ENCODE results near the gene SOCS2. TPM values are rescaled to one million over a fixed set of nuclear protein-coding genes. Genes with fewer than 3 reads are reported as not detected.
A peak's percentile ranks its signal among the peaks of the same experiment; 100 is the strongest.
"Not testable (repeated sequence)": the region's sequence is repeated elsewhere in the genome, so short reads cannot be mapped to it uniquely, and the experiment has no call there.

SOCS2 gene, protein sequence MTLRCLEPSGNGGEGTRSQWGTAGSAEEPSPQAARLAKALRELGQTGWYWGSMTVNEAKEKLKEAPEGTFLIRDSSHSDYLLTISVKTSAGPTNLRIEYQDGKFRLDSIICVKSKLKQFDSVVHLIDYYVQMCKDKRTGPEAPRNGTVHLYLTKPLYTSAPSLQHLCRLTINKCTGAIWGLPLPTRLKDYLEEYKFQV
- 32.0 TPM for total RNA-seq (ENCODE audit: insufficient read depth, low replicate concordance)

DNA sequence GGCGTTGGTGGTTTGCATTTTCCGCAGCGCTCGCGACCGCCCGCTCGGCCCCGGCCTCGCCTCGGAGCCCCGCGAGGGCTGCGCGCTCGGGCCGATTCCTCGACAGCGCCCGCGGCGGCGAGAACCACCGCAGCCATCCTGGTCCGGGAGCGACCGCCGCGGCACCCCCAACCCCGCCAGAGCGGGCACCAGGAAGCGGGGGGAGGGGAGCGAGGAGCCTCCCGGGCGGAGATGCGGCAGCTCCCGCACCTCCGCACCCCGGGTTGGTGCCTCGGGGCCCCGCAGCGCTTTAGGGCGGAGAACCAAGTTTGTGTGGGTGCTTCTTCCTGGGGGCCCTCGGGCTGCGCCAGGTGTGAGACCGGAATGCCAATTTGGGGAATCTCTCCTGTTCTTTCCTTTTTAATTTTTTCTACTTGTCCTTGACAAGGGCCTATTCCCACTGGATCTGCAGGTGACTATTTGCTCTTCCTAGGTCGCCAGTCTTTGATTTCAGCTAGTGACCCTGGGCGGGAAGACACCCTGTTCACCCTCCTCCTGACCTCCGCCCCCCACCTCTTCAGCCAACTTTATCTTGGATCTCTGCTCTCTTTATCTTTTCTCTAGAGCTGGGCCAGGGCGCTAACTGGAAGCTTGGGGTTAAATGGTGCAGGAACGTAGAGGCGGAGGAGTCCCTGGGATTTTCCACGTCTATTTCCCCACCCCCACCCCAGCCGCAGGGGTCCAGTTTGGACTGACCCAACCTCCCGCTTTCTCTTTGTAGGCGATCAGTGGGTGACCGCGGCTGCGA, at the start of gene SOCS2:
Gene SOCS2 (plus strand): TSS at position 751 of the 787 bp plus-strand sequence. CDS start 223 bp downstream, outside the sequence.
- DNase-seq (ENCODE audit: low spot score), result peak; percentile 40

DNA sequence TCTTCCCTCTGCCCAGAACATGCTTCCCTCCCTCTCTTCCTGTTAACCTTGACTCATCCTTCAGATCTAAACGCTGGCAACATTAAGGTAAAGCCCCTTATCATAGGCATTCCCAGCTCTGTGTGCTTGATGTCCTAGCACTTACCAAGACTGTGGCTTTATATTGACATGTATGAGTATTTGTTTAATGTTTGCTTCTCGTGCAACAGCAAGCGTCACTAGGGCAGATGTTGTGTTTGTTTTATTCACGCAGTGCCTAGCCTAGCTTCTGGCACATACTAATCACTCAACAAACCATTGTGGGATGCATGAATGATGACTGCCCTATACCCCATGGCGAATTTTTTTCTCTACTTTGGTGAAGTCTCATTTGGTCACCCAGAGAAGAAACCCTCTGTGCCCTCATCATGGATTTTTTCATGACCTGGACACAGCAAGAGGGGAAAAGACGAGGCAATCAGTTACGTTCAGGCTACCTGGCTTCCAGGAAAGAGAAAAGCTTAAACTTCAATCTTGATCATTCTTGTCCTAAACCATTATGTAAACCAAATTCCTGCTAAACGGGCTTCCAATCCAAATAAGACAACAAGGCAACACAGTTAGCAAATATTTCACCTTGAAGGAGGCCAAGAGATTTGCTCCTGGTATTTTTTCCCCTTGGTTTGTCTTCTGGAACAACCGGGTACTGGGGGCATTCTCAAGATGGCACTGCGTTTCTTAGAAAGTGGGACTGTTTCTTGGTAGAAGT, 47.9 kb upstream of the SOCS2 start:
- no peak for DNase-seq (ENCODE audit: low spot score)

DNA sequence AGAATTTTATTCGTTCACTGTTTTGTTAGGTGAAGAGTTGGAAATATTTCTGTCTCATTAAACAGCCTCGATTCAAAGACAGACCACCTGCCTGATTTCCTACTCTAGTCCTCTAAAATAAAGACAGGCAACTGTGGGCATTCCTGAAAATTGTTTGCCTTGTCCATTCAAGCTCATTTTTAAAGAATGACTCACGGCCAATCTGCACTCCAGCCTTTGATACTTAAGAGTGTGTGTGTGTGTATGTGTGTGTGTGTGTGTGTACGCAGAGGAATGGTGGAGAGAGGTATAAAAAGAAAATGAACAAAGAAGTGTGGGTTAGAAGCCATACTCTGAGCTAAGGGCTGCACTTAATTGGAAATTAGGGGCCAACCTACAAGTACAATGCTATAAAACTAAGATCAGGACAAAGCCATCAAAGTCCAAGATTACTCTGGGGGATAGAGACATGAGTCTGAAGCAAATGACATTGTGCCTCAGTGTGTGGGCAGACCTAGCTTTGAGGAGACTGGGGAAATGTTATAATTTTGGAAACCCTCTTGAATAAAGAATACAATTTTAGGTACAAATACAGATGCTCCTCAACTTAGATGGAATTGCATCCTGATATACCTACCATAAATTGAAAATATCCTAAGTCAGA, 45.6 kb upstream of the SOCS2 start:
- peak; percentile 77 for DNase-seq (ENCODE audit: low spot score)

GRCh38 chr12:93530358-93530757, 42.1 kb upstream of the SOCS2 start:
- peak; percentile 30 for DNase-seq (ENCODE audit: low spot score)

DNA sequence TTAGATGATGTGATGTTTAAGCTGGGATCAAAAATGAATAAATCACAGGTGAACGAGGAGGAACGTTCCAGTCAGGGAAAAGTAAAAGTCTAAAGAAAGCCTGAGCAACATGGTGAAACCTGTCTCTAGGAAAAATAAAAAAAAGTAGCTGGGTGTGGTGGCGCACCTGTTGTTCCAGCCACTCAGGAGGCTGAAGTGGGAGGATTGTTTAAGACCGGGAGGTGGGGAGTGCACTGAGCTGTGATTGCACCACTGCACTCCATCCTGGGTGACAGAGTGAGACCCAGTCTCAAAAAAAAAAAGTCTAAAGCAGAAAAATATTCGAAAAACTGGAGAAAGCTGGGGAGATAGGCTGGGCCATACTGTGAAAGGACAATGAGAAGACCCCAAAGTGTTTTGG, 39.2 kb upstream of the SOCS2 start:
- no peak for DNase-seq (ENCODE audit: low spot score)

DNA sequence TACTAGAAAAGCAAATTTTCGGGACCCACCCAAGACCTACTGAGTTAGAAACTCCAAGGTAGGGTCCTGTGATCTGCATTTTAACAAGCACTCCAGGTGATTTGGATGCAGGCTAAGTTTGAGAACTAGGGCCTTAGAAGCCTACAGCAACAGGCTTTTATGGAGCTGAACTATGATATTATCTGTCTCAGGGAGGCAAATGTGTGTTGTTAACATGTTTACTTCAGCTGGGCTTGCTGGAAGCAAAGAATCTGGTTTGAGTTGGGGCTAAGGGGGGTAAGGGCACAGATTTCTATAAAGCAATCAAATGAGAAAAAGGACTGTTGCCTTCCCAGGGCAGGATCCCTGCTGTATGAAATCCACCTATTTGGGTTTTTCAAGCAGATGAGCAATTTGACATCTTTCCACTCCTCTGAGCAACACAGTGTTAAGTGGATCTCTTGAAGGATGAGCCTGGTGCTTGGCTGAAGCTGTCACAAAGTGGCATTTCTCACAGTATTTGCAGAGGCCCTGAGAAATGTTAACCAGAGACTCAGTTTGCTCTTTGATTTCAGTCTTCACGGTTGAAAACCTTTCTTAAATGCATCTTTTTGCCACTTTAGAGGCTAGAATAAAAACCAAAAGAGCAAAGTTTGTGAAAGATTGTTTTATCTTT, 36.2 kb upstream of the SOCS2 start:
- no peak for DNase-seq (ENCODE audit: low spot score)

- peak; percentile 24 for DNase-seq (ENCODE audit: low spot score)
Measured at GRCh38 chr12:93536766-93537488, 35.5 kb upstream of the SOCS2 start.

- DNase-seq (ENCODE audit: low spot score), result no peak
Measured at GRCh38 chr12:93537769-93538168, 34.7 kb upstream of the SOCS2 start.

DNA sequence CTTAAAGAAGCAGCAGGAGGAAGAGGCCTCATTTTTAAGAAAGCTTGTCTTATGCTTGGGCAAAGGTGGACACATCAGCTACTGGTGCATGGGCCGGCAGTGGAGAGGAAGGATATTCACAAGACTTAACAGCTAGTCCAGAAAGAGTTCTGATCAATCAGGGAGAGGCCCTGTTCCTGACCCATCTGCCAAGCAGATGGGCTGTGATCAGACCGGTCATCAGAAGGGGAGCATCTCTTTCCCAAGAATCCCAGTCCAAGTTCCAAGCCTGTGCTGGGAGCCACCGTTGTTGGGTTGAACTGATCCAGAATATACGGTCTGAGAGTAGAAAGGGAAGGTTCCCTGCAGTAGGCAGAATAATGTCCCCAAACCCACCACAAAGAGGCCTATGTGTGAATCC, 32.7 kb upstream of the SOCS2 start:
- no peak for DNase-seq (ENCODE audit: low spot score)

- peak; percentile 29 for DNase-seq (ENCODE audit: low spot score)
Measured at GRCh38 chr12:93540466-93540865, 32.0 kb upstream of the SOCS2 start.

DNA sequence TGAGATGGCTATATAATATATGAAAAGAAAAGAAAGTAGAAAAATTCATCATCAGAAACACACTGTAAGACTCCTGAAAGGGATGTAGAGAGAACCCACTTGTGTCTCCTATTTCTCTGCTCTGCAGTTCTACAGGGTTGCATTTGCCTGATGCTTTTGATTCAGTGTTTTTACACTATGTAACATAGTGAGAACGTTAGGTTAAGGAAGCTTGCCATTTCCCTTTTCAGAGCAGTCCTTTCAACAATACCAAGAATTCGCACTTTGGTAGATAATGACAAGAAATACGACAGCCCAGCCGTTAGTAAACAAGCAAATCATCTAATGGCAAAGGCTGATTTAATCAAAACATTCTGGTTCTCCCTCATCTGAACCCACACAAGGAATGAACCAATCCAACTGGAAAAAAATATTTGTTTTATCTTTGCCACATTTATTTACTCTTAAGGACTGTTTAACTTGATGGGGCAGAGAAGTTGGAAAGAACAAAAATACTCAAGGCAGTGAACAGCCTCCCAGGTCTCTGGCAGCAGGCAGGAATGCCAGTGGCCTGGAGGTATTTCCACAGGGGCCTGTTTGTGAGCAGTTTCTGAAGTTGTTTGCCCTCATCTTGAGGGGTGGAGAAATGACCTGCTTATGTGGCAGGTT, 30.8 kb upstream of the SOCS2 start:
- DNase-seq (ENCODE audit: low spot score), result no peak

DNA sequence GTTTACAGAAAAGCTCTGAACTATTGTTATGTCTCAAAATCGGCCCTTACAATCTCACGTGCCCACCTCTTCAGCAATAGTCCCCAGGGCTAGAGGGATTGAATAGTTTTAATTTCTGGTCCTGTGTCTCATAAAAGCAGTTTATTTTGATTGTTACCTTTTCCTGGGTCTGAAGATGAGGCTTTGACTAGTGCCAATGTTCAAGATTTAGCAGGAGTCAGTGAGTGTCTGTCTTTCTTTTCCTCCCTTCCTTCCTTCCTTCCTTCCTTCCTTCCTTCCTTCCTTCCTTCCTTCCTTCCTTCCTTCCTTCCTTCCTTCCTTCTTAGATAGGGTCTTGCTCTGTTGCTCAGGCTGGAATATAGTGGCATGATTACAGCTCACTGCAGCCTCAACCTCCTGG, 24.7 kb upstream of the SOCS2 start:
- no peak for DNase-seq (ENCODE audit: low spot score)

GRCh38 chr12:93549174-93549573, 23.3 kb upstream of the SOCS2 start:
- no peak for DNase-seq (ENCODE audit: low spot score)

DNA sequence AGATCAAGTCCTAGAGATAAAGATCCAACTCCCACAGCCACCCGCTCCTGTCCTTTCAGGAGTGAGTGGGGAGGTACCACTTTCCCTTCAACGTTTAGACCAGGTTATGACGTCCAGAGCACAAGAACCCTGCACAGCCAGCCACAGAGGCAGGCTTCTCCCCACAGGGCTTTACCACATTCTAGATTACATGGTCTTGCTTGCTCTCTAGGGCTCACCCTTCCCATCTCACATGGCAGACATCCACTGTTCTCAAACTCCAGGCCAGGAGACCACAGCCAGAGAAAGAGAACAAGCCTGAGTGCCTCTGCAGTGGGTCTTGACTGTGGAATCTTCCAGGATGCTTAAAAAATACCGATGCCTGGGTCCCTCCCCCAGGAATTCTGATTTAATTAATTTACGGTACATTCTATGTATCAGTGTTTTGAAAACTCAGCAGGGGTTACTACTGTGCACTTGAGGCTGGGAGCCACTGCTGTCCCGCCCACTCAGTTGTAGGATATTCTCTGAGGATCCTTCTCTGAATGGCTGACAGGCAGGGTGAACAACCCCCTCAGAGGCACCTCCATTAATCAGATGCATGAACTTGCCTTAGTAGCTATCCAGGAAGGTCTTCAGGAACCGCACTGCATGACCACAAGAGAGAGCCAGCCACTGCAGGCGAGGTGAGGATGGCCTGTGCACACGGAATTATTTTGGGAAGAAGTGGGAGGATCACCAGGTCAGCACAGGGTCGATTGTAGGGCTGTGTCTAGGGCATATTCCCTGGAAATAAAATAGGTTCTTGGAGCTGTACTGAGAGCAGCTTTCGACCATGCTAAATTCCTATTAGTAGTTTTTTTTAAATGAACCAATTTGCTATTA, 21.5 kb upstream of the SOCS2 start:
- no peak for DNase-seq (ENCODE audit: low spot score)

GRCh38 chr12:93552427-93552826, 20.0 kb upstream of the SOCS2 start:
- DNase-seq (ENCODE audit: low spot score), result no peak

DNA sequence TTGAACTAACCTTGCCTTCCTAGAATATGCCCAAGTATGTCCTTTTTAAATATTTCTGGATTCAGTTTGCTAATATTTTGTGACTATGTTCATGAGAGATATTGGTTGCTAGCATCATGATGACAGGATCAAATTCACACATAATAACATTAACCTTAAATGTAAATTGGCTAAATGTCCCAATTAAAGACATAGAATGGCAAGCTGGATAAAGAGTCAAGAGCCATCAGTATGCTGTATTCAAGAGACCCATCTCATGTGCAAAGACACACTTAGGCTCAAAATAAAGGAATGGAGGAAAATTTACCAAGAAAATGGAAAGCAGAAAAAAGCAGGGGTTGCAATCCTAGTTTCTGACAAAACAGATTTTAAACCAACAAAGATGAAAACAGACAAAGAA, 14.6 kb upstream of the SOCS2 start:
- DNase-seq (ENCODE audit: low spot score), result not testable (repeated sequence)

DNA sequence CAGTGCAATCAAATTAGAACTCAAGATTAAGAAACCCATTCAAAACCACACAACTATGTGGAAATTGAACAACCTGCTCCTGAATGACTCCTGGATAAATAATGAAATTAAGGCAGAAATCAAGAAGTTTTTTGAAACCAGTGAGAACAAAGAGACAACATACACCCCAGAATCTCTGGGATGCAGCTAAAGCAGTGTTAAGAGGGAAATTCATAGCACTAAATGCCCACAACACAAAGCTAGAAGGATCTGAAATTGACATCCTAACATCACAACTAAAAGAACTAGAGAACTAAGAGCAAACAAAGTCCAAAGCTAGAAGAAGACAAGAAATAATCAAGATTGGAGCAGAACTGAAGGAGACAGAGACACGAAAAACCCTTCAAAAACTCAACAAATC, 13.8 kb upstream of the SOCS2 start:
- DNase-seq (ENCODE audit: low spot score), result not testable (repeated sequence)

DNA sequence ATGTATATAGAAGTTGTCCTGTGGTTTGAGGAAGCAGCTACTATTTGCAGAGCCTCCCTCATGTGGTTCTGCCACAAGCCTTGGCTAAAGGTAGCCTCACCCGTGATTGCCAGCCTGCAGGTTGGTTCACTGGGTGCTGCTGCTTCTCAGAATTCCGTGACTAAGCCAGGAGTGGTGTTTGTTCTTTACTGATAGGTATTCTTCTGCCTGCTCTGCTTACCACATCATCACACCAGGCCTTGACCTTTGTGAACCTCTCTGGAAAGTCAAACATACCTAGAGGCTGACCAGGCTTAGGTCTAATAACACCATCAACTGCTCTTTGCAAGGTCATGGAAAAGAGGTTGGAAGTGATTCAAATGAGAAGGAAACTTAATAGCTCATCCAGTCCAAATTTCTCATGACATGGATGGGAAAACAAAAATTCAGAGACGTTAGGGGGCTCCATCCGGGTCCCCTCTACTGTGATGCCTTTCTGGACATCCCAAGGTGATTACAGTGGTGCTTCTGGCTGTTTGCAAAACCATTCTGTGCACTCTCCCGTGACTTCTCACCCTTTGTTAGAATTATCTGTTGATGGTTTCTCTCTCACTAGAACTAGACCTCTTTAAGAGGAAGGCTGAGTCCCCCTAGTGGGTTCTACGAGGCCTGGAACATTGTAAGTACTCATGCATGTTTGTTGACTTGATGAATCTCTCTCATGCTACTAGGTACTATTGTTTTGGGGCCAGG, 8.5 kb upstream of the SOCS2 start:
- DNase-seq (ENCODE audit: low spot score), result peak; percentile 21

DNA sequence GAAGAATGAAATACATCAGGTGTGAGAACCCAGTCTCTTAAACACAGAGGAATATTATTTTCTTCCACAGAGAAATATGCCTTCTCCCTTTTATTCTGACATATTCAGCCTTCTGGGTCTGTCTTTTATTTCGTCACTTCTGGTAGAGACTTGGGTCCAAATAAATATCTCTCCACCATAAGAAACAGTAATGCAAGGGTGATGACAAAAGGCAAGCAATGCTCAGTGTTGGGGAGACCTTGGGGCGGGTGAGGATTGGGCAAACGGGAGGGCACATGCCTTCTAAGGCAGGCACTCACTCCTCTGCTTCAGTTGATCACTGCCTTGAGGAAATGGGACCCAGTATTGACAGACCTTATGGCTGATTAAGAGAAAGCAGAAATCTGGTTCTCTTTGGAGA, 6.7 kb upstream of the SOCS2 start:
- no peak for DNase-seq (ENCODE audit: low spot score)

Data from umbilical cord (tissue), 2 donors.